Measurements from ENCODE around the gene RIPPLY3. TPM values are rescaled to one million over a fixed set of nuclear protein-coding genes. Genes with fewer than 3 reads are reported as not detected.
"Not testable (repeated sequence)": the region's sequence is repeated elsewhere in the genome, so short reads cannot be mapped to it uniquely, and the experiment has no call there.

The RIPPLY3 gene
- total and polyA plus RNA-seq, 9 donors: not detected

- Histone ChIP-seq H3K9me3 (no peaks in the 10 kb centered on the region), H3K27me3 (no peaks in the 10 kb centered on the region), H3K36me3 (no peaks in the 10 kb centered on the region), H3K27ac (no peak overlapping the region), H3K4me1 (ENCODE audit: insufficient read depth) (no peaks in the 10 kb centered on the region), H3K4me3 (no peak overlapping the region)
- intact Hi-C loops (cut with DNase I): no loop called here
- DNase-seq: no peak
- WGBS, 3 donors: 49 to 68% (median 58%) methylated on average over 4 of the region's 4 CpGs
- TF ChIP-seq EP300 (IDR thresholded peaks at IDR 0.05): no peak
- TF ChIP-seq POLR2A (IDR thresholded peaks at IDR 0.05): no peak
- TF ChIP-seq CTCF (IDR thresholded peaks at IDR 0.05): no peak
These were observed 26.5 kb downstream of the RIPPLY3 start for GRCh38 chr21:37032877-37033471.

GRCh38 chr21:37034394-37034793 lies 27.9 kb downstream of the RIPPLY3 start:
- intact Hi-C loops (cut with DNase I); H3K9me3 ChIP-seq; H3K36me3 ChIP-seq; H3K4me3 ChIP-seq; DNase-seq; H3K4me1 ChIP-seq (ENCODE audit: insufficient read depth); H3K27ac ChIP-seq; H3K27me3 ChIP-seq: not testable (repeated sequence)
- WGBS, 3 donors: 83 to 93% (median 91%) methylated on average over 4 of the region's 4 CpGs

GRCh38 chr21:37036177-37036576 lies 29.7 kb downstream of the RIPPLY3 start:
- TF ChIP-seq CTCF (IDR thresholded peaks at IDR 0.05): no peak
- no peak for TF ChIP-seq POLR2A (IDR thresholded peaks at IDR 0.05)
- TF ChIP-seq EP300 (IDR thresholded peaks at IDR 0.05): no peak
- H3K27me3 ChIP-seq: no peaks in the 10 kb centered on the region
- no peak overlapping the region for H3K4me3 ChIP-seq
- no peaks in the 10 kb centered on the region for H3K4me1 ChIP-seq (ENCODE audit: insufficient read depth)
- no peak overlapping the region for H3K27ac ChIP-seq
- intact Hi-C loops (cut with DNase I): no loop called here
- WGBS, 3 donors: 77 to 83% (median 83%) methylated on average over 4 of the region's 4 CpGs
- no peaks in the 10 kb centered on the region for H3K9me3 ChIP-seq
- H3K36me3 ChIP-seq: no peaks in the 10 kb centered on the region
- no peak for DNase-seq

- H3K27me3 ChIP-seq: no peaks in the 10 kb centered on the region
- H3K4me3 ChIP-seq: no peak overlapping the region
- H3K27ac ChIP-seq: no peak overlapping the region
- 62 to 67% (median 63%) methylated on average over 9 of the region's 9 CpGs for WGBS, 3 donors
- TF ChIP-seq POLR2A (IDR thresholded peaks at IDR 0.05): no peak
- TF ChIP-seq CTCF (IDR thresholded peaks at IDR 0.05): no peak
- no peak for TF ChIP-seq EP300 (IDR thresholded peaks at IDR 0.05)
- intact Hi-C loops (cut with DNase I): no loop called here
- no peaks in the 10 kb centered on the region for H3K36me3 ChIP-seq
- DNase-seq: no peak
- no peaks in the 10 kb centered on the region for H3K9me3 ChIP-seq
- H3K4me1 ChIP-seq (ENCODE audit: insufficient read depth): no peaks in the 10 kb centered on the region
These were observed 33.0 kb downstream of the RIPPLY3 start for GRCh38 chr21:37039411-37040075.

- intact Hi-C loops (cut with DNase I): no loop called here
- no peaks in the 10 kb centered on the region for H3K27me3 ChIP-seq
- whole genome bisulfite sequencing, 3 donors: 87 to 91% (median 89%) methylated on average over 3 of the region's 3 CpGs
These were observed 33.7 kb downstream of the RIPPLY3 start for GRCh38 chr21:37040212-37040611.

More at GRCh38 chr21:37040212-37040611, 33.7 kb downstream of the RIPPLY3 start:
- DNase-seq: no peak
- Histone ChIP-seq H3K9me3 (no peaks in the 10 kb centered on the region), H3K4me1 (ENCODE audit: insufficient read depth) (no peaks in the 10 kb centered on the region), H3K36me3 (no peaks in the 10 kb centered on the region), H3K27ac (no peak overlapping the region), H3K4me3 (no peak overlapping the region)
- no peak for TF ChIP-seq POLR2A (IDR thresholded peaks at IDR 0.05)
- no peak for TF ChIP-seq EP300 (IDR thresholded peaks at IDR 0.05)
